IPS DF 4.7 (cell line): ENCODE measurements around the gene MYO1E.
"Not testable (repeated sequence)": the region's sequence is repeated elsewhere in the genome, so short reads cannot be mapped to it uniquely, and the experiment has no call there.

Experiments
- DNase-seq: peaks from one replicate; pipeline ENCODE4 v3.0.0-alpha.2; 2013; ENCODE audit warnings: low spot score; ENCODE audit errors: extremely low read depth

The MYO1E gene

GRCh38 chr15:59140422-59141226 lies 232.0 kb downstream of the MYO1E start:
- no peak for DNase-seq

- DNase-seq = peak; percentile 49
Observed at GRCh38 chr15:59138243-59138642, 234.4 kb downstream of the MYO1E start.

GRCh38 chr15:59137566-59137965 lies 235.1 kb downstream of the MYO1E start:
- DNase-seq = no peak

GRCh38 chr15:59133929-59134427 lies 238.7 kb downstream of the MYO1E start:
- no peak for DNase-seq

- DNase-seq = no peak
Observed at GRCh38 chr15:59131969-59132562, 240.6 kb downstream of the MYO1E start.

GRCh38 chr15:59131456-59131855 lies 241.2 kb downstream of the MYO1E start:
- DNase-seq = no peak

- not testable (repeated sequence) for DNase-seq
Observed at GRCh38 chr15:59127255-59127654, 245.4 kb downstream of the MYO1E start.

- DNase-seq = not testable (repeated sequence)
Observed at GRCh38 chr15:59125683-59126082, 247.0 kb downstream of the MYO1E start.

- DNase-seq = no peak
Observed at GRCh38 chr15:59124261-59124660, 248.4 kb downstream of the MYO1E start.

GRCh38 chr15:59120937-59121336 lies 251.7 kb downstream of the MYO1E start:
- DNase-seq = no peak

GRCh38 chr15:59119625-59120024 lies 253.0 kb downstream of the MYO1E start:
- no peak for DNase-seq

- DNase-seq = no peak
Observed at GRCh38 chr15:59116771-59117170, 255.9 kb downstream of the MYO1E start.

GRCh38 chr15:59116141-59116540 lies 256.5 kb downstream of the MYO1E start:
- DNase-seq = no peak

- DNase-seq = no peak
Observed at GRCh38 chr15:59115047-59115446, 257.6 kb downstream of the MYO1E start.

GRCh38 chr15:59111251-59111650 lies 261.4 kb downstream of the MYO1E start:
- DNase-seq = no peak

GRCh38 chr15:59105854-59106253 lies 266.8 kb downstream of the MYO1E start:
- no peak for DNase-seq

GRCh38 chr15:59104912-59105732 lies 267.5 kb downstream of the MYO1E start, which contains the start of gene CCNB2:
CCNB2 (plus strand) TSS chr15:59105146; CDS start chr15:59105269, 123 bp downstream.
- DNase-seq = peak; percentile 90

GRCh38 chr15:59104602-59104911 lies 268.1 kb downstream of the MYO1E start:
- DNase-seq = no peak

- DNase-seq = no peak
Observed at GRCh38 chr15:59099162-59099685, 273.4 kb downstream of the MYO1E start.

GRCh38 chr15:59096429-59096828 lies 276.2 kb downstream of the MYO1E start:
- no peak for DNase-seq

GRCh38 chr15:59094077-59094476 lies 278.6 kb downstream of the MYO1E start:
- DNase-seq = no peak

GRCh38 chr15:59087731-59088130 lies 284.9 kb downstream of the MYO1E start:
- no peak for DNase-seq
